Stimulated activated CD8-positive, alpha-beta memory T cell treated with anti-CD3 and anti-CD28 coated beads, Interleukin-15, amount 100 ng/mL, for 48 hours (primary cell): ENCODE results near the gene TPST1.
"Not testable (repeated sequence)": the region's sequence is repeated elsewhere in the genome, so short reads cannot be mapped to it uniquely, and the experiment has no call there.

Experiments
- DNase-seq, 2 donors: peaks; one replicate each; pipeline ENCODE4 v3.0.0-alpha.2; 2020; ENCODE audit warnings: low read depth in 2 of 2

TPST1 gene

DNA sequence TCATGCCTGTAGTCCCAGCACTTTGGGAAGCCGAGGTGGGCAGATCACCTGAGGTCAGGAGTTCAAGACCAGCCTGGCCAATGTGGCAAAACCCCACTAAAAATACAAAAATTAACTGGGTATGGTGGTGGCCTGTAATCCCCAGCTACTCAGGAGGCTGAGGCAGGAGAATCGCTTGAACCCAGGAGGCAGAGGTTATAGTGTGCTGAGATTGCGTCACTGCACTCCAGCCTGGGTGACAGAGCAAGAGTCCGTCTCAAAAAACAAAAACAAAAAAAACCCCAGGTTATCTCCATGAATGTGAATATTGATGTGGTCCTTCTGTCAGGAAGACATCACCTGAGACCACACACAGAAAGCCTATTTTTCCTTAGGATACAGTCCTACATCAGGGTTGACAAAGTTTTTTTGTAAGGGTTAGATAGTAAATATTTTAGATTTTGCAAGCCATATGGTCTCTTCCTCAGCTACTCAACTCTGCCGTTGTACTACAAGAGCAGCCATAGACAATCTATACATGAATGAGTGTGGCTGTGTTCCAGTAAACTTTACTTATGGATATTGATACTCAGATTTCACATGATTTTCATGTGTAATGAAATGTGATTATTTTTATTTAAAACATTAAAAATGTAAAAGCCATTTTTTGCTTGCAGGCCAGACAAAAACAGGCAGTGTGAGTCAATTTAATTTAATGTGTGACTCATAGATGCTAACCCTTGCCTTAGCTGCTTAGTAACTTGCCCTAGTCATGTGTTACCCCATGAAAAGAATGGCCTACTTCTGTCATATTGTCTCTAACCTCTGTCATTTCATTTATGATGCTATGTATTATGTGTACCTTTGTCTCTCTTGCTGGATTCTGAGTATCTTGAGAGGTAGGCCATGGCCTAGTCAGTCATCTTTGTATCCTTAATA lies 78.1 kb downstream of the TPST1 start:
- DNase-seq: no peak

GRCh38 chr7:66296001-66296521 lies 90.9 kb downstream of the TPST1 start:
- no peak for DNase-seq

- no peak for DNase-seq
Observed at GRCh38 chr7:66296557-66296956, 91.4 kb downstream of the TPST1 start.

GRCh38 chr7:66297579-66297978 lies 92.4 kb downstream of the TPST1 start:
- DNase-seq: no peak

DNA sequence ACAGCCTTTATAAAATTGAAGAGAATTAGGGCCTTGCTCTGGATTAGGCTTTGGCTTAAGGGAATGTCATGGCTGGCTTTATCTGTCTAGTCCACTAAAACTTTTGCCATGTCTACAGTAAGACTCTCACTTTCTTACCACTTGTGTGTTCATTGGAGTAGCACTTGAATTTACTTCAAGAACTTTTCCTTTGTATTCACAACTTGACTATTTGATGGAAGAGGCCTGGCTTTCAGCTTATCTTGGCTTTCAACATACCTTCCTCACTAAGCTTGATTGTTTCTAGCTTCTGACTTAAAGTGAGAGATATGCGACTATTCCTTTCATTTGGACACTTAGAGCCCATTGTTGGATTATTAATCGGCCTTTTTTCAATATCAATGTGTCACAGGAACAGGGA lies 96.1 kb downstream of the TPST1 start:
- DNase-seq: no peak

DNA sequence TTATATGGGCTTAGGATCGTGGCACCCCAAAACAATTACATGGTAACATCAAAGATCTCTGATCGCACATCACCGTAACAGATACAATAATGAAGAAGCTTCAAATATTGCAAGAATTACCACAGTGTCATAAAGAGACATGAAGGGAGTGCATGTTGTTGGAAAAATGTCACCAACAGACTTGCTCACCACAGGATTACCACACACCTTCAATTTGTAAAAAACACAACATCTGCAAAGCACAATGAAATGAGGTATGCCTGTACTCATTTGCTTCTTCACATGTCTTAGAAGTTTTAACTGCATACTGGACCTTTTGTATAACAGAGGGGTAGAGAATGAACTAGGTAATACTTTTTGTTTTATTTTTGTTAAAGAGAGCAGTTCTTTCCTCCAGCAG lies 96.6 kb downstream of the TPST1 start:
- no peak for DNase-seq

GRCh38 chr7:66303454-66304155 lies 98.5 kb downstream of the TPST1 start:
- DNase-seq: no peak

- DNase-seq: no peak
Observed at GRCh38 chr7:66304536-66304935, 99.4 kb downstream of the TPST1 start.

- DNase-seq: no peak
Observed at GRCh38 chr7:66306243-66306642, 101.1 kb downstream of the TPST1 start.

GRCh38 chr7:66307591-66308215 lies 102.6 kb downstream of the TPST1 start:
- DNase-seq: no peak

DNA sequence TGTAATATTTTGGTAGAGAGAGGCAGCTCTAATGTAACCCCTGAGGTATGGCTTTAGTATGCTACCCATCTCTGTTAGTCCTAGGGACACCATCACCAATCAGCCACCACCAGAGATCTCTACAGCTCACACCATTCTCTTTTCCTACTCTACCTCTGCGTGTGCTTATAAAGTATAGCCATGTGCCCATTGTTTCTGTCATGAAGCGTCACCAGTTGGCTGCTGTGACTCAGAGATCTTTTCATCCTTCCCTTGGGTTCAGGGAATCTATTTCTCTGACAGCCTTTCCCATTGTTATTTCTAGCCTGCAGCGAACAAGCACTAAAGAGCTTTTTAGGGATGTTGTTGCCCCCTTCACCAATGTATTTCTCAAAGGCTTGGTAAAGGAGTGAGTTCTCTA lies 103.3 kb downstream of the TPST1 start:
- DNase-seq: no peak

GRCh38 chr7:66310620-66311019 lies 105.5 kb downstream of the TPST1 start:
- DNase-seq: no peak

DNA sequence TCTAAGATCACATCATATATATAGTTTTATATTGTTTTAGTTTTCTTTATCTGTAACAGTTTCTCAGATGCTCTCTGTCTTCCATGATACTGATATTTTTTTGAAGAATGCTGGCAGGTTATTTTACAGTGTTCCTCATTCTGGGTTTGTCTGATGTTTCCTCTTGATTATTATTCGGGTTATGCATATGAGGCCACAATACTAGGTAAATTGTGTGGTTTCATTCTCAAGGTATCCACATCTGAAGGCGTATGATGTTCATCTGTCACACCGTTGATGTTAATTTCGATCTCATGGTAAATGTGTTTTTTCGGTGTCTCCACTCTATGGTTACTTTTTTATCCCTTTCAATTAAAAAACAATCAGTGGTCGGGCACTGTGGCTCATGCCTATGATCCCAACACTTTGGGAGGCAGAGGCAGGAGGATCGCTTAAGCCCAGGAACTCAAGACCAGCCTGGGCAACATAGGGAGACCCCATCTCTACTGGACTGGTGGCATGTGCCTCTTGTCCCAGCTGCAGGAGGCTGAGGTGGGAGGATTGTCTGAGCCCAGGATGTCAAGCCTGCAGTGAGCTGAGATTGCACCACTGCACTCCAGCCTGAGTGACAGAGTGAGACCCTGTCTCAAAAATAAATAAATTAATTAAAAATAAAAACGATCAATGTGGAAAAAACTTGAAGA lies 108.9 kb downstream of the TPST1 start:
- DNase-seq: no peak

DNA sequence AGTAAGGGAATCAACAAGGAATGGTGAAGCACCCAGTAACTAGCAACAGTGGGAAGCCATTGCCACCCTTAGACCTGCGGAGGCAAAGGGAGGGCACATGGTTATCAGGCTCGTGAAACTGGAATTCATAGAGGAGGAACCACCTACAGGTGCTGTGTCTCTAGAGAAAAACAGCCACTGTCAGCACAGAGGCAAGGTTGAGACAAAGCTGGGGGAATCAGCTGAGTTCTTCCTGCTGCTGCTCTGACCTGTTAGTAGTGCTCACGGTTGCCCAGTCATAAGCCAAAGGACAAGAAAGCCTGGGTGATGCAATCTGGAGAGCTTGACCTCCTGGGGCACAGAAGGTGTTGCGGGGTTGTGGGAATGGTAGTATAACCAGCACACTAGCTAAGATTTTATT lies 110.1 kb downstream of the TPST1 start:
- no peak for DNase-seq

- DNase-seq: no peak
Observed at GRCh38 chr7:66319407-66319979, 114.4 kb downstream of the TPST1 start.

GRCh38 chr7:66321283-66321682 lies 116.1 kb downstream of the TPST1 start:
- DNase-seq: no peak

DNA sequence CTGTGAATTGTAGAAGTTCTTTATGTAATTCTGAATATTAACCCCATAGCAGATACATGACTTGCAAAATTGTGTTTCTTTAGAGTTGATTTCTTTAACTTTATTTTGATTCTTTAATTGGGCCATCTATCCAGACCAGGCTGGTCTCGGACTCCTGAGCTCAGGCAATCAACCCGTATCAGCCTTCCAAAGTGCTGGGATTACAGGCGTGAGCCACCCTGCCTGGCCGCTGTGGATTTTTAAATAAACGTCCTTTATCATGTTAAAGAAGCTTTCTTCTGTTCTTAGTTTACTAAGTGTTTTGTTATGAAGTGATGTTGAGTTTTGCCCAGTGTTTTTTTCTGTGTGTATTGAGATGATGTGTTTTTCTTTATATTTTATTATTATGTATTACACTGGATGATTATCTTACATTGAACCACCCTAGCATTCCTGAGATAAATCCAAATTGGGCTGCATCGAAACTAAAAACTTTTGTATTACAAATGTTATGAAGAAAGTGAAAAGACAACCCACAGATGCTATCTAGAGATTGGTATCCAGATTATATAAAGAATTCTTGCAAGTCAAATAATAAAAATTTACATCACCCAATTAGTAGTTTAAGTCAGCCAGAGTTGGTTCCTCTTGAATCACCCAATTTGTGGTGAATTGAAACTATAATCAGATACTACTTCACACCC lies 118.1 kb downstream of the TPST1 start:
- DNase-seq: no peak

DNA sequence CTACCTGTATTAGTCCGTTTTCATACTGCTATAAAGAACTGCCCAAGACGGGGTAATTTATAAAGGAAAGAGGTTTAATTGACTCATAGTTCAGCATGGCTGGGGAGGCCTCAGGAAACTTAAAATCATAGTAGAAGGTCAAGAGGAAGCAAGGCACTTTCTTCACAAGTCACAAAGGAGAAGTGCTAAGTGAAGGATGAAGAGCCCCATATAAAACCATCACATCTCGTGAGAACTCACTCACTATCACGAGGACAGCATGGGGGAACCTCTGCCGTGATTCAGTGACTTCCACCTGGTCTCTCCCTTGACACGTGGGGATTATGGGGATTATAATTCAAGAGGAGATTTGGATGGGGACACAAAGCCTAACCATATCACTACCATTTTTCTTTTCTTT lies 119.9 kb downstream of the TPST1 start:
- not testable (repeated sequence) for DNase-seq

- no peak for DNase-seq
Observed at GRCh38 chr7:66326501-66327215, 121.5 kb downstream of the TPST1 start.

DNA sequence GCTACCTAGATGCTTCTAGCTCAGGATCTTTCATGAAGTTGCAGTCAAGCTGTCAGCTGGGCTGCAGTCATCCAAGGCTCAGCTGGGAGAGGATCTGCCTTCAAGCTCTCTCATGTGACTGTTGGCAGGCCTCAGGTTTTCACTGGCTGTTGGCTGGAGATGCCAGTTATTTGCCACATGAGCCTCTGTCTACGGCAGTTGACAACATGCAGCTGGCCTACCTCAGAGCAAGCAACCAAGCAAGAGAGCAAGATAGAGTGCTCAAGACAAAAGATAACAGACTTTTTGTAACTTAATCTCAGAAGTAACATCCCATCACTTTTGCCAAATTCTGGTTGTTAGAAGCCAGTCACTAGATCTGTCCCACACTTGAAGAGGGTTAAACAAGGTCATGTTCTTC lies 125.8 kb downstream of the TPST1 start:
- no peak for DNase-seq
